GM18507 (cell line): ENCODE data around the gene GPN2.
"Not testable (repeated sequence)": the region's sequence is repeated elsewhere in the genome, so short reads cannot be mapped to it uniquely, and the experiment has no call there.

Experiments used
- DNase-seq: peaks from one replicate; pipeline ENCODE4 v3.0.0; 2011; ENCODE audit warnings: low read depth; ENCODE audit not compliant: insufficient read length; ENCODE audit errors: extremely low spot score
- FAIRE-seq: peaks from 2 replicates; lab custom pipeline; 2011; peaks lifted over from hg19 to GRCh38; lab: Jason Lieb, UNC

Gene GPN2

GRCh38 chr1:26907071-26907917, 17.2 kb upstream of the GPN2 start:
- FAIRE-seq (no peak), DNase-seq (no peak)

- FAIRE-seq, result no peak
- no peak for DNase-seq
Measured at GRCh38 chr1:26900815-26901511, 10.9 kb upstream of the GPN2 start.

- FAIRE-seq, result peak; percentile 92
- peak; percentile 84 for DNase-seq
Measured at GRCh38 chr1:26900001-26900814, 10.1 kb upstream of the GPN2 start, which contains the start of gene GPATCH3. Gene GPATCH3, minus strand, starts transcription at chr1:26900467. Its CDS starts 25 bp downstream, at chr1:26900442.

GRCh38 chr1:26897351-26897750, 7.3 kb upstream of the GPN2 start:
- FAIRE-seq (no peak), DNase-seq (no peak)

DNA sequence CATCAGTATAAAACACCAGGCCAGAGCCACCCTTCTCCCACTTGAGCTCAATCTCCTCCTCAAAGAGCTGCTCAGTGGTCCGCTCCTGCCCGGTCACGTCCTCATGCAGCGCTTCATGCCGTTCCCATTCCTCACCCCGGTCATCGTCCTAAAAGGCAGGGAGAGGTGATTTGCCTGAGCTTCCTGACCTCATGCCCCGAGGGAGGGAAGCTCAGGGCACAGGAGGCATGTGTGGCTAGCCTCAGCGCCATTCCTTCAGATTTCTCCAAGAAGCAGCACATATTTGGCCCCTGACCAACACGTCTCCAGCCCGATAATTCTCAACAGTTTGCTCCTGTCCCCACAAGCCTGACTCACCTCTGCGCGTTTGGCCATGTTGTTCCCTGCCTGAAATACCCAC, 4.2 kb upstream of the GPN2 start:
- no peak for FAIRE-seq

GRCh38 chr1:26890467-26890796, 349 bp upstream of the GPN2 start:
- DNase-seq (no peak), FAIRE-seq (no peak)

More for the DNA sequence above, 4.2 kb upstream of the GPN2 start:
- no peak for DNase-seq

- no peak for DNase-seq
- FAIRE-seq, result no peak
Measured at GRCh38 chr1:26888231-26888630, 1.9 kb downstream of the GPN2 start.

DNA sequence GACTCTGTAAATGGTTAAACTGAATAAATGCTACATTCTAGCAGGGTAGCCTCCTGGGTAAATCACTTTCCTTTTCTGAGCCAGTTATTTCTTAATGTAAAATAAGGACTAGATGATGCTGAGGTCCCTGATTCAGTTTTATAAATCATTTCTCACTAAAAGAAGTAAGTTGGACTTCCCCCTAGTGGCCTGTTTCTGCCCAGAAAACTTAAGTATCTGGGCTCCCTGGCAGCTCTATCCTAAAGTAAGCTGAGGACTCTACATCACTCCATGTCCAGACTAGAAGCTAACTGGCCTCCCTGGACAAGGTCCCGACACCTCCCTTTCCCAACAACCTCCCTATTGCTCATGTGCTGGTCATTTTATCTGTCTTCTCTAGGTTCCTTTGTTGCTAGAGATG, 3.0 kb downstream of the GPN2 start:
- DNase-seq (no peak), FAIRE-seq (no peak)

- no peak for DNase-seq
- FAIRE-seq, result no peak
Measured at GRCh38 chr1:26882696-26883463, 7.2 kb downstream of the GPN2 start.

- not testable (repeated sequence) for DNase-seq, FAIRE-seq
Measured at GRCh38 chr1:26881611-26882010, 8.5 kb downstream of the GPN2 start.

- FAIRE-seq, result no peak
- no peak for DNase-seq
Measured at GRCh38 chr1:26879793-26880192, 10.3 kb downstream of the GPN2 start.

GRCh38 chr1:26877326-26877725, 12.8 kb downstream of the GPN2 start:
- FAIRE-seq, result no peak
- DNase-seq, result no peak

- FAIRE-seq (no peak), DNase-seq (no peak)
Measured at GRCh38 chr1:26874896-26875295, 15.2 kb downstream of the GPN2 start.

GRCh38 chr1:26873097-26873496, 17.0 kb downstream of the GPN2 start:
- not testable (repeated sequence) for DNase-seq, FAIRE-seq

DNA sequence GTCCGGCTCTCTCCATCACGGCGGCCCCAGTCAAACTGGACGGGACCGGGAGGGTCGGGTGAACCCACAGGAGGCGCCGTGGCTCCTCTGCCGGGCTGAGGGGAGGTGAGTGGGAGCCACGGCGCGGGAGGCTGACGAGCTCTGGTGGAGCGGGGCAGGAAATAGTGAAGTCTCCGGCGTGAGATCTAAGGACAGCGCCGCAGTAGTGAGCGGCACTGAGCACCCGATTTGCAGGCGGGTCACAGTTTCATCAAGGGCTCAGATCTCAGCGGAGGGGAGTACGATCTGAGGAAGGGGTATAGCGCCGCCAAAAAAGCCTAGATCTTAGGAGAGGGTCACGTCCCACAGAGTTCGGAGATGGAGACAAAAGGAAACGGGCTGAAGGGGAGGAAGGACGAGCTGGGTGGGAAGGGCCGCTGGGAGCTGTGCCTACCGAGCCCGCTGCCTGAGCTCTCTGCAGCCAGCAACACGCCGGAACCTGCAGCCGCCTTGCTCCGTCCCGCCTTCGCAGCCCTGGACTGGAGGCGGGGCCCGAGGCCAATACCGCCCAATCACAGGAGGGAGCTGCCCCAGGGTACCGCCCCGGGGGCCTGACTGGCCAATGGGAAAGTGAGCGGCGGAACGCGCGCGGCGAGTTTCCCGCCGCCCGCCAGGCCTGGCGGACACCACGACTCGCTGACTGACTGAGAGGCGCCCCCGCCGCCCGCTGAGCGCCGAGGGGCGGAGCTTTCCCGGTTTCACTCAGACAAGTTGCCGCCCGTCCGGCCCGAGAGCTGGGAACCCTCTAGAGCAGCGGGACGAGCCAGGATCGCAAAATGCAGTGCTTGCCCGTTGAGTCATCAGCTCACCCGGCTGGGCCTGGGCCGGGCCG, 25.2 kb downstream of the GPN2 start:
- FAIRE-seq, result peak; percentile 96

GRCh38 chr1:26863685-26864077, 26.4 kb downstream of the GPN2 start:
- FAIRE-seq, result no peak
- no peak for DNase-seq

More for the DNA sequence above, 25.2 kb downstream of the GPN2 start:
- DNase-seq, result peak; percentile 89

GRCh38 chr1:26862781-26863684, 27.1 kb downstream of the GPN2 start, which contains the start of gene SFN:
Gene SFN, plus strand, starts transcription at chr1:26863149. Its CDS starts 64 bp downstream, at chr1:26863213.
- FAIRE-seq (peak; percentile 66), DNase-seq (no peak)
